Smooth muscle cell (in vitro differentiated cells): Measurements from ENCODE around the gene GMPPB. TPM values are rescaled to one million over a fixed set of nuclear protein-coding genes. Genes with fewer than 3 reads are reported as not detected.

Experiments used
- DNase-seq: peaks from one replicate; lab custom pipeline; 2025; ENCODE audit not compliant: unreplicated experiment; lab: John Stamatoyannopoulos, UW
- H2AFZ ChIP-seq: fragments of 200-600 bp; sonication (generic); 2 replicates; pipeline ENCODE4 v1.6.0; 2016; ENCODE audit warnings: antibody characterized with exemption, low read depth, mild to moderate bottlenecking
- H3F3A ChIP-seq: fragments of 200-600 bp; sonication (generic); 2 replicates; pipeline ENCODE4 v1.6.0; 2017; ENCODE audit warnings: antibody characterized with exemption, low read depth
- H3K27ac ChIP-seq: fragments of 200-600 bp; sonication (generic); 2 replicates; pipeline ENCODE4 v1.5.1; 2016; ENCODE audit warnings: low read depth, mild to moderate bottlenecking
- H3K27me3 ChIP-seq: fragments of 200-600 bp; sonication (generic); 2 replicates; pipeline ENCODE4 v1.6.1; 2016; ENCODE audit warnings: low read depth, mild to moderate bottlenecking
- H3K36me3 ChIP-seq: fragments of 200-600 bp; sonication (generic); 2 replicates; pipeline ENCODE4 v1.5.1; 2016; ENCODE audit warnings: low read depth
- H3K4me1 ChIP-seq: fragments of 200-600 bp; sonication (generic); 2 replicates; pipeline ENCODE4 v1.5.1; 2016; ENCODE audit warnings: low read depth
- H3K4me2 ChIP-seq: fragments of 200-600 bp; sonication (generic); 2 replicates; pipeline ENCODE4 v1.6.0; 2016; ENCODE audit warnings: mild to moderate bottlenecking
- H3K4me3 ChIP-seq: fragments of 200-600 bp; sonication (generic); 2 replicates; pipeline ENCODE4 v1.5.1; 2016; ENCODE audit warnings: mild to moderate bottlenecking
- H3K79me2 ChIP-seq: fragments of 200-600 bp; sonication (generic); 2 replicates; pipeline ENCODE4 v1.6.0; 2016; ENCODE audit warnings: low read depth, mild to moderate bottlenecking
- H3K9ac ChIP-seq: fragments of 200-600 bp; sonication (generic); 2 replicates; pipeline ENCODE4 v1.6.0; 2016; ENCODE audit warnings: low read depth
- H3K9me3 ChIP-seq: fragments of 200-600 bp; sonication (generic); replicated peaks from 2 replicates; pipeline ENCODE4 v1.5.1; 2016; ENCODE audit warnings: low read depth
- H4K20me1 ChIP-seq: fragments of 200-600 bp; sonication (generic); 2 replicates; pipeline ENCODE4 v1.6.0; 2016; ENCODE audit warnings: low read depth
- CTCF ChIP-seq: fragments of 200-600 bp; sonication (generic); IDR thresholded peaks from 2 replicates; pipeline ENCODE4 v1.5.1; 2017; ENCODE audit warnings: borderline replicate concordance, mild to moderate bottlenecking, antibody characterized with exemption; ENCODE audit not compliant: insufficient read depth, poor library complexity, severe bottlenecking
- WGBS: methylation state at CpG from one replicate; pipeline ENCODE4 v1.1.7; 2016; ENCODE audit warnings: low lambda C conversion rate; 5-methylcytosine and 5-hydroxymethylcytosine counted together
- polyA plus RNA-seq: library from polyadenylated mRNA; unstranded; fragments of >200 nt; fragmentation: Nextera tagmentation; extraction: Ambion mirVana; gene quantifications from 2 replicates; pipeline ENCODE4 v1.2.1, GENCODE V29; 2016
- total RNA-seq: library from RNA; depleted of rRNA; stranded (reverse); fragments of >200 nt; gene quantifications from 2 replicates; pipeline ENCODE4 v1.2.3, GENCODE V29; 2014

The GMPPB gene
- total and polyA plus RNA-seq, 2 experiments from 2014 or later, result 21.3 to 68.3 TPM

- WGBS, result 83% methylated on average over 1 of the region's 1 CpG
- H3K79me2 ChIP-seq, result peaks cover 96% of the 10 kb centered on the region
- TF ChIP-seq CTCF, result no peak
Measured at GRCh38 chr3:49759226-49759625, 35.5 kb upstream of the GMPPB start.

GRCh38 chr3:49757197-49757596, 33.4 kb upstream of the GMPPB start:
- TF ChIP-seq CTCF, result no peak
- no peak overlapping the region for H3K4me2 ChIP-seq
- H3K27ac ChIP-seq, result no peak overlapping the region
- no peaks in the 10 kb centered on the region for H3K27me3 ChIP-seq
- 82% methylated on average over 2 of the region's 2 CpGs for WGBS
- no peaks in the 10 kb centered on the region for H3K4me1 ChIP-seq
- no peaks in the 10 kb centered on the region for H3K36me3 ChIP-seq
- H3K79me2 ChIP-seq, result peaks cover 96% of the 10 kb centered on the region
- H3K4me3 ChIP-seq, result no peak overlapping the region
- H2AFZ ChIP-seq, result no peak overlapping the region
- no peak for DNase-seq
- H3K9me3 ChIP-seq, result no peaks in the 10 kb centered on the region
- H3K9ac ChIP-seq, result no peak overlapping the region
- H4K20me1 ChIP-seq, result peaks cover 96% of the 10 kb centered on the region
- H3F3A ChIP-seq, result no peaks in the 10 kb centered on the region

More at GRCh38 chr3:49759226-49759625, 35.5 kb upstream of the GMPPB start:
- no peak overlapping the region for H3K4me2 ChIP-seq
- no peaks in the 10 kb centered on the region for H3K36me3 ChIP-seq
- no peak overlapping the region for H3K4me3 ChIP-seq
- H2AFZ ChIP-seq, result no peak overlapping the region
- no peak overlapping the region for H3K9ac ChIP-seq
- no peaks in the 10 kb centered on the region for H3F3A ChIP-seq
- peaks cover 98% of the 10 kb centered on the region for H4K20me1 ChIP-seq
- no peaks in the 10 kb centered on the region for H3K27me3 ChIP-seq
- no peak overlapping the region for H3K27ac ChIP-seq
- no peaks in the 10 kb centered on the region for H3K9me3 ChIP-seq
- no peak for DNase-seq
- no peaks in the 10 kb centered on the region for H3K4me1 ChIP-seq

DNA sequence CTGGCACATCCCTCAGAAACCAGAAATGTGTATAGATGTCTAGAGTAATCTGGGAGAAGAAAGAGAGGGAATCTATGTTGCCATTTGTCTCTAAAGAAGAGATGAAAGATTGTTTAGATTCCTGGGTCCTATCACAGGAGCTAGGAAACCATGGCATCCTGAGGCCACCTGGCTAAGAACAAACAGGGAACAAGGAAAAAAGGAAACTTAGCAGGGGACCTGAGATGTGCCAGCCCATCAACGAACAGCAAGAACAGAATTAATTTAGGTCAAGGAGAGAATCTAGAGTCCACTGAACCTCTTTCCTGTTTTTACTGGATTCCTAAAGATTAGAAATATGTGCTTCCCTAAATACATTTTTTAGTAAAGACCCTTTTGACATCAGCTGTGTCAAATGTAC, 32.3 kb upstream of the GMPPB start:
- Histone ChIP-seq H3F3A (no peaks in the 10 kb centered on the region), H4K20me1 (peaks cover 91% of the 10 kb centered on the region), H3K4me3 (no peak overlapping the region), H3K36me3 (no peaks in the 10 kb centered on the region), H3K9me3 (no peaks in the 10 kb centered on the region), H3K27ac (no peak overlapping the region), H3K27me3 (no peaks in the 10 kb centered on the region), H3K4me2 (no peak overlapping the region), H3K4me1 (no peaks in the 10 kb centered on the region), H2AFZ (no peak overlapping the region), H3K79me2 (peaks cover 86% of the 10 kb centered on the region), H3K9ac (no peak overlapping the region)
- DNase-seq, result no peak
- no peak for TF ChIP-seq CTCF
- WGBS, result 97% methylated on average over 1 of the region's 1 CpG

GRCh38 chr3:49754536-49754935, 30.8 kb upstream of the GMPPB start:
- 88% methylated on average over 1 of the region's 1 CpG for WGBS
- no peak overlapping the region for H3K4me3 ChIP-seq
- no peak overlapping the region for H3K27ac ChIP-seq
- H3K9ac ChIP-seq, result no peak overlapping the region
- no peaks in the 10 kb centered on the region for H3K9me3 ChIP-seq
- H2AFZ ChIP-seq, result no peak overlapping the region
- no peak for TF ChIP-seq CTCF
- H3K36me3 ChIP-seq, result no peaks in the 10 kb centered on the region
- no peak for DNase-seq
- peaks cover 79% of the 10 kb centered on the region for H3K79me2 ChIP-seq
- peaks cover 89% of the 10 kb centered on the region for H4K20me1 ChIP-seq
- no peak overlapping the region for H3K4me2 ChIP-seq
- no peaks in the 10 kb centered on the region for H3K27me3 ChIP-seq
- H3F3A ChIP-seq, result no peaks in the 10 kb centered on the region
- no peaks in the 10 kb centered on the region for H3K4me1 ChIP-seq
